Stomach (tissue), 9 donors: Measurements from ENCODE around the gene SCLT1. TPM values are rescaled to one million over a fixed set of nuclear protein-coding genes. Genes with fewer than 3 reads are reported as not detected.
A peak's percentile ranks its signal among the peaks of the same experiment; 100 is the strongest.

Experiments
- DNase-seq, 2 donors: peaks; one replicate each; pipeline versions ENCODE4 v3.0.0 to v3.0.0-alpha.2; 2013 to 2019
- H3K27ac ChIP-seq, 5 donors: fragments of 200-600 bp in 4 of 5; sonication (generic) in 4 of 5; one replicate each; pipeline ENCODE4 v1.5.1; 2013 to 2019; ENCODE audit warnings: mild to moderate bottlenecking in 1 of 5, moderate library complexity in 1 of 5
- H3K27me3 ChIP-seq, 3 donors: fragments of 200-600 bp; sonication (generic); one replicate each; pipeline ENCODE4 v1.5.1; 2017 to 2019; ENCODE audit warnings: mixed run types in 1 of 3
- H3K36me3 ChIP-seq, 4 donors: fragments of 200-600 bp; sonication (generic); 1 replicate in 3 of 4; 2 replicates in 1 of 4; pipeline ENCODE4 v1.5.1; 2016 to 2019
- H3K4me1 ChIP-seq, 4 donors: fragments of 200-600 bp; sonication (generic); one replicate each; pipeline ENCODE4 v1.5.1; 2016 to 2019
- H3K4me3 ChIP-seq, 4 donors: fragments of 200-600 bp; sonication (generic) in 3 of 4; one replicate each; pipeline ENCODE4 v1.5.1; 2016 to 2019; ENCODE audit warnings: mild to moderate bottlenecking in 1 of 4
- H3K9me3 ChIP-seq, 4 donors: fragments of 200-600 bp; sonication (generic); one replicate each; pipeline ENCODE4 v1.5.1; 2016 to 2019
- EP300 ChIP-seq: sonication (generic); formaldehyde crosslinking; IDR thresholded peaks from one replicate; pipeline ENCODE4 v1.6.1; 2017; ENCODE audit warnings: antibody characterized with exemption
- POLR2A ChIP-seq, 4 donors: fragments of 450-650 bp; IDR thresholded peaks; one replicate each; pipeline ENCODE4 v1.6.1; 2016; ENCODE audit warnings: antibody characterized with exemption in 4 of 4, control low read depth in 2 of 4, mild to moderate bottlenecking in 1 of 4, moderate library complexity in 1 of 4
- POLR2AphosphoS5 ChIP-seq, 3 donors: sonication (generic); formaldehyde crosslinking; IDR thresholded peaks; one replicate each; pipeline ENCODE4 v1.6.1; 2016; ENCODE audit warnings: antibody characterized with exemption in 3 of 3
- WGBS, 5 donors: extraction: QIAGEN DNeasy Blood & Tissue Kit in 3 of 5; methylation state at CpG; one replicate each; pipeline versions ENCODE4 v1.1.5 to v1.1.7; 2013 to 2018; 5-methylcytosine and 5-hydroxymethylcytosine counted together
- intact Hi-C: fragments of 100-400 bp; cut with DNase I; formaldehyde crosslinking; loops from one replicate; pipeline ENCODE4 v1.15.1; 2023; ENCODE audit warnings: low total_unique reads
- polyA plus RNA-seq, 3 donors: library from polyadenylated mRNA; stranded (reverse); fragments of 200-250 nt; gene quantifications; one replicate each; pipeline ENCODE4 v1.2.3, GENCODE V29; 2013
- total RNA-seq, 5 donors: library from RNA; depleted of rRNA; stranded (reverse); fragments of >200 nt; gene quantifications; one replicate each; pipeline versions ENCODE4 v1.1.0 to v1.2.3, GENCODE V29; 2014 to 2016
- TF ChIP-seq, protein P1 (sequence below), 7 experiments: fragments of 450-650 bp in 4 of 7; fragments of 200-600 bp in 3 of 7; sonication (generic) in 3 of 7; IDR thresholded peaks; one replicate each; pipeline ENCODE4 v1.5.1; 2016 to 2019; ENCODE audit warnings: antibody characterized with exemption in 7 of 7, control low read depth in 2 of 7, mild to moderate bottlenecking in 1 of 7
- donor health status: healthy with polysubstance abuse.
- donor health status: Bipolar disorder and iron deficiency.
- donor health status: healthy.

Gene SCLT1
- total and polyA plus RNA-seq, 8 donors, result 2.3 to 49.0 (median 12.9) TPM

DNA sequence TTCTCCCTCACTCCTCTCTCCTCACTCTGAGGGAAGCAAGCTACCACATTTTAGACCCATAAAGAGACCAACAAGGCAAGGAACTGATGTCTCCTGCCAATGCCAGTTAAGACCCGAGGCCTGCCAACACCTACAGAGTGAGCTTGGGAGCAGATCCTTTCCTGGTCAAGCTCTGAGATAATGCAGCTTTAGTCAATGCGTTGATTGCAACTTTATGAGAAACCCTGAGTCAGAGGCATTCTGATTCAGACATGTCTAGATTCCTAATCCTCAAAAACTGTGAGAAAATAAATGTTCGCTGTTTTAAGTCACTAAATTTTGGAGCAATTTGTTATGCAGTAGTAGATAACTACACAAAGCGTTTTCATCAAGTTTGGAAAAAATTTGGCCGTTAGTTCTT lies 168.4 kb downstream of the SCLT1 start:
- Histone ChIP-seq H3K36me3 (peaks cover 0 to 14% (median 3%) of the 10 kb centered on the region in 4 donors), H3K4me3 (no peak overlapping the region), H3K27me3 (no peaks in the 10 kb centered on the region), H3K4me1 (no peaks in the 10 kb centered on the region), H3K9me3 (peaks cover 0 to 5% (median 0%) of the 10 kb centered on the region in 4 donors), H3K27ac (no peak overlapping the region)
- 87 to 98% (median 97%) methylated on average over 5 of the region's 5 CpGs for WGBS, 5 donors
- DNase-seq, result no peak
- no peak for TF ChIP-seq EP300
- no peak for TF ChIP-seq POLR2AphosphoS5 (IDR thresholded peaks at IDR 0.05)
- no peak for TF ChIP-seq POLR2A (IDR thresholded peaks at IDR 0.05)
- TF ChIP-seq, protein P1, sequence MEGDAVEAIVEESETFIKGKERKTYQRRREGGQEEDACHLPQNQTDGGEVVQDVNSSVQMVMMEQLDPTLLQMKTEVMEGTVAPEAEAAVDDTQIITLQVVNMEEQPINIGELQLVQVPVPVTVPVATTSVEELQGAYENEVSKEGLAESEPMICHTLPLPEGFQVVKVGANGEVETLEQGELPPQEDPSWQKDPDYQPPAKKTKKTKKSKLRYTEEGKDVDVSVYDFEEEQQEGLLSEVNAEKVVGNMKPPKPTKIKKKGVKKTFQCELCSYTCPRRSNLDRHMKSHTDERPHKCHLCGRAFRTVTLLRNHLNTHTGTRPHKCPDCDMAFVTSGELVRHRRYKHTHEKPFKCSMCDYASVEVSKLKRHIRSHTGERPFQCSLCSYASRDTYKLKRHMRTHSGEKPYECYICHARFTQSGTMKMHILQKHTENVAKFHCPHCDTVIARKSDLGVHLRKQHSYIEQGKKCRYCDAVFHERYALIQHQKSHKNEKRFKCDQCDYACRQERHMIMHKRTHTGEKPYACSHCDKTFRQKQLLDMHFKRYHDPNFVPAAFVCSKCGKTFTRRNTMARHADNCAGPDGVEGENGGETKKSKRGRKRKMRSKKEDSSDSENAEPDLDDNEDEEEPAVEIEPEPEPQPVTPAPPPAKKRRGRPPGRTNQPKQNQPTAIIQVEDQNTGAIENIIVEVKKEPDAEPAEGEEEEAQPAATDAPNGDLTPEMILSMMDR (IDR thresholded peaks at IDR 0.05), result no peak
- intact Hi-C loops, result no loop called here

DNA sequence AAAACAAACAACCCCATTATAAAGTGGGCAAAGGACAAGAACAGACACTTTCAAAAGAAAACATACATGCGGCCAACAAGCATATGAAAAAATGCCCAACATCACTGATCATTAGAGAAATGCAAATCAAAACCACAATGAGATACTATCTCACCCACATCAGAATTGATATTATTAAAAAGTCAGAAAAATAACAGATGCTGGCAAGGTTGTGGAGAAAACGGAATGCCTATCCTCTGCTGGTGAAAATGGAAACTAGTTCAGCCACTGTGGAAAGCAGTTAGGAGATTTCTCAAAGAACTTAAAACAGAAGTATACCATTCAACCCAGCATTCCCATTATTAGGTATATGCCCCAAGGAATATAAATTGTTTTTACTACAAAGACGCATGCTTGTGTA lies 171.4 kb downstream of the SCLT1 start:
- WGBS, 5 donors, result 81 to 97% (median 94%) methylated on average over 3 of the region's 3 CpGs
- no peak for DNase-seq

DNA sequence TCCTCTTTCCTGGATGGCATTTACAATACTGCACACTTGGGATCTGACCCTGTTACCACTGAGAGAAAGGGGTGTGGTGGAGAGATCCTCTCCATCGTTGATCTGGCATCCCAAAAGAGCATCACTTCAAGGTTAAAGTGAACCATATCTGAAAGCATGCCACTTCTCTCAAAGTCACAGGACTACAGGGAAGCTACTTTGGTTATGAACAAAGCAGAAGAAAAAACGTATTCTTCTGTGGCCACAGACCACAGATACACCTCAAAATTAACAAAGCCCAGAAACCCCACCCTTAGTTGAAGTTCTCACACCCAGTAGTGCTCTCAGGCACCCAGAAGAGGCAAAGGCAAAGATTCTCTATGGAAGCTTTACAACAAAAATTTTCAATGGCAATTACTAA lies 175.6 kb downstream of the SCLT1 start:
- H3K36me3 ChIP-seq, result no peaks in the 10 kb centered on the region
- WGBS, 5 donors, result 44 to 73% (median 68%) methylated on average over 2 of the region's 2 CpGs
- H3K4me1 ChIP-seq, result no peaks in the 10 kb centered on the region
- TF ChIP-seq, protein P1 (IDR thresholded peaks at IDR 0.05), result no peak
- TF ChIP-seq POLR2A (IDR thresholded peaks at IDR 0.05) (no peak), EP300 (no peak), POLR2AphosphoS5 (IDR thresholded peaks at IDR 0.05) (no peak)
- no peak overlapping the region for H3K4me3 ChIP-seq
- no peaks in the 10 kb centered on the region for H3K27me3 ChIP-seq
- intact Hi-C loops, result no loop called here
- no peak overlapping the region for H3K27ac ChIP-seq
- no peaks in the 10 kb centered on the region for H3K9me3 ChIP-seq
- DNase-seq, result peak in 1 of 2 donors; percentile 6

More for the DNA sequence above, 171.4 kb downstream of the SCLT1 start:
- intact Hi-C loops, result no loop called here
- no peak overlapping the region for H3K27ac ChIP-seq
- no peak overlapping the region for H3K4me3 ChIP-seq
- H3K27me3 ChIP-seq, result no peaks in the 10 kb centered on the region
- no peak for TF ChIP-seq POLR2AphosphoS5 (IDR thresholded peaks at IDR 0.05)
- no peak for TF ChIP-seq POLR2A (IDR thresholded peaks at IDR 0.05)
- TF ChIP-seq EP300, result no peak
- TF ChIP-seq, protein P1 (IDR thresholded peaks at IDR 0.05), result no peak
- H3K9me3 ChIP-seq, result peaks cover 0 to 5% (median 0%) of the 10 kb centered on the region in 4 donors
- H3K36me3 ChIP-seq, result peaks cover 0 to 9% (median 0%) of the 10 kb centered on the region in 4 donors
- no peaks in the 10 kb centered on the region for H3K4me1 ChIP-seq

DNA sequence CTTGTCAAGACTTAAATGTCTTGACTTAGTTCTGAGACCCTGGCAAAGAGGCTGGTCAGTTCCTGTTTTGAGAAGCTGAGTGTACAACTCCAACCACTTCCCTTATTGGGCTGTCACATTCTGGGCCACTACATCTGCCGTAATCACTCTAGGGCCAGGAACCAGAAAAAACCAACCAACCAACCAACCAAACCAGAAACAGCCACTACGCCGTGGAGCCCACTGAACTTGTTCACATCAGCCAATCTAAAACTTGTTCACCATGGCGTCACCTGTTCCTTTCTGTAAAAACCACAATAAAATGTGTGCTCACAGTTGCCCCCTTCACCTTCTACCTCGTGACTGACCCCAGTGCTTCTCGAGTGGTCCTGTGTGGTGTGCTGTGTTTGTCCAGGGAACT lies 176.5 kb downstream of the SCLT1 start:
- Histone ChIP-seq H3K4me3 (no peak overlapping the region), H3K27me3 (no peaks in the 10 kb centered on the region), H3K27ac (peak overlapping the region in 2 of 5 donors; percentile 9 to 57), H3K4me1 (no peaks in the 10 kb centered on the region), H3K9me3 (no peaks in the 10 kb centered on the region), H3K36me3 (no peaks in the 10 kb centered on the region)
- intact Hi-C loops, result no loop called here
- DNase-seq, result peak in 1 of 2 donors; percentile 48
- 80 to 89% (median 86%) methylated on average over 6 of the region's 6 CpGs for WGBS, 5 donors
- no peak for TF ChIP-seq POLR2A (IDR thresholded peaks at IDR 0.05)
- no peak for TF ChIP-seq POLR2AphosphoS5 (IDR thresholded peaks at IDR 0.05)
- TF ChIP-seq, protein P1 (IDR thresholded peaks at IDR 0.05), result no peak
- TF ChIP-seq EP300, result no peak
